Duodenal mucosa (tissue), 2 donors: ENCODE data around the gene RESF1.

Experiments used
- H3K27ac ChIP-seq: one replicate; pipeline ENCODE4 v1.7.0; 2013; ENCODE audit warnings: low read depth, low read length
- H3K27me3 ChIP-seq, 2 donors: one replicate each; pipeline ENCODE4 v1.7.0; 2013; ENCODE audit warnings: low read length in 2 of 2, control low read depth in 1 of 2; ENCODE audit not compliant: insufficient read depth in 2 of 2, control insufficient read depth in 1 of 2
- H3K36me3 ChIP-seq, 2 donors: one replicate each; pipeline ENCODE4 v1.7.0; 2013; ENCODE audit warnings: low read length in 2 of 2, control low read depth in 1 of 2; ENCODE audit not compliant: insufficient read depth in 2 of 2, control insufficient read depth in 1 of 2
- H3K4me1 ChIP-seq, 2 donors: one replicate each; pipeline ENCODE4 v1.7.0; 2013; ENCODE audit warnings: low read length in 2 of 2, control low read depth in 1 of 2; ENCODE audit not compliant: insufficient read depth in 2 of 2, control insufficient read depth in 1 of 2
- H3K4me3 ChIP-seq, 2 donors: one replicate each; pipeline ENCODE4 v1.7.0; 2013; ENCODE audit warnings: low read length in 2 of 2, low read depth in 1 of 2
- H3K9ac ChIP-seq, 2 donors: one replicate each; pipeline ENCODE4 v1.7.0; 2013; ENCODE audit warnings: low read length in 2 of 2, low read depth in 1 of 2
- H3K9me3 ChIP-seq, 2 donors: one replicate each; pipeline ENCODE4 v1.7.0; 2013; ENCODE audit warnings: low read length in 2 of 2, control low read depth in 1 of 2; ENCODE audit not compliant: control insufficient read depth in 1 of 2

Gene RESF1

DNA sequence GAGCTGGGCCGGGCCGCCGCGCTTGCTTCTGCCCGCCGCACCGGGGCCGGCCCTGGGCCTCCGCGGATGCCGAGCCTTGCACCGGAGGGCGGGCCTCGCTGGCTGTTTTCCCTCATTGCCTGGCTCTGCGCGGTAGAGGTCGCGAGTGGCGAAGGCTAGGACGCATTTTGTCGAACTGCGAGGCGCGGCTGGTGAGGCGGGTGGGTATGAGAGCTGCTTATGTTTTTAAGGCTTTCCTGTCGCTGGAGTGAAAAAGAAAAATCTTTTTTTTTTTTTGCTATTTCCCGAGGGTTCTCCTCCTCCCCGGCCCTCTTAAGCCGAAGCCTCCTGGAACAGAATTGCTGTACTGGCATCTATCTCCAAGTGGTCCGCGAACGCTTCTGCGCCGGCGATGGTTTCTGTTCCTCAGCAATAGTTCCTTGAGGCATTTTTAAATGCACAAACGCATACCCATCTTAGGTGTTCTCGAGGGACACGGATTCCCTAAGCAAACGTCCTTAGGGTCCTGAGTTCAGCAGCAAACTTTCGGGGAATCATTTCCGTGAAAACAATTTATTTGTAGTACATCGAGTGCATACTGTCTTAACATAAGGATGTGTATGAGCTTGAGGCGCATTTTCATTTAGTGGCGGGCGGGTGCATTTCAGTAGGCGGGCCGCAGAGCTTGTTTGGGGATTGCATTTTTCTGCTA is 631 bp downstream of the RESF1 start:
- H3K27me3 ChIP-seq: no peaks in the 10 kb centered on the region
- no peaks in the 10 kb centered on the region for H3K9me3 ChIP-seq
- H3K4me3 ChIP-seq: peak overlapping the region; percentile 87 to 97
- H3K27ac ChIP-seq: peak overlapping the region; percentile 81
- H3K4me1 ChIP-seq: peaks cover 23 to 26% of the 10 kb centered on the region in 2 donors
- H3K36me3 ChIP-seq: peaks cover 5 to 21% of the 10 kb centered on the region in 2 donors
- H3K9ac ChIP-seq: peak overlapping the region; percentile 82 to 84

DNA sequence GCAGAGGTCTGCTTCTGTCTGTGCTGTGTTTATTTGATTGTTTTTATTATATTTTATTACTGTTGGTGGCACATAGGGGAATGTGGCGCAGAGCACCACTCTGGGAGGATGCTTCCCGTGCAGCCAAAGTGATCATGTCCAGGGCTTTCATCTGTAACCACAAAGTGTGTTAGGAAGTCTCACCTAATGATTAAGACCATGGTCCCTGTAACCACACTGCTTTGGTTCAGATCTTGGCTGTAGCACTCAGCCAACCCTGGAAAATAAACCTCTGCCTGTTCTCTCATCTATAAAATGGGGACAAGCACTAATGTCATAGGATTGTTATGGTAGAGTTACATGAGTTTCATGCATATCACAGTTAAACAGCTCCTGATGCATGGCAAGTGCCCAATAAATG is 1.9 kb downstream of the RESF1 start:
- Histone ChIP-seq H3K4me1 (peaks cover 20 to 28% of the 10 kb centered on the region in 2 donors), H3K36me3 (peaks cover 5 to 27% of the 10 kb centered on the region in 2 donors), H3K27me3 (no peaks in the 10 kb centered on the region), H3K9me3 (no peaks in the 10 kb centered on the region), H3K4me3 (peak overlapping the region; percentile 87 to 97), H3K9ac (peak overlapping the region; percentile 82 to 84), H3K27ac (no peak overlapping the region)

DNA sequence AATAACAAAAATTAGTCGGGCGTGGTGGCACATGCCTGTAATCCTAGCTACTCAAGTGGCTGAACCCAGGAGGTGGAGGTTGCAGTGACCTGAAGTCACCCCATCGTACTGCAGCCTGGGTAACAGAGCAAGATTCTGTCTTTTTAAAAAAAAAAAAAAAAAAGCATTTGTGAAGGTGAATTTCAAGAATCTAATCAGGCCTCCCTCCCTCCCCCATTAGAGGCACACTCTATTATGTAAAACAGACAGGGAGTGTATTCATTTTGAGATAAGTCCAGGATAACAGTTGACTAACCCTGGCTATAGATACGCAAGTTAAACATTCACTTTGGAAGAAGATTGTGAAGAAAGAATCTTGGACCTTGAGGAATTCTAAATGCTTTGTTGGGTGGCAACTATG is 2.9 kb downstream of the RESF1 start:
- no peaks in the 10 kb centered on the region for H3K9me3 ChIP-seq
- no peak overlapping the region for H3K27ac ChIP-seq
- peaks cover 29 to 38% of the 10 kb centered on the region in 2 donors for H3K4me1 ChIP-seq
- peak overlapping the region in 1 of 2 donors; percentile 84 for H3K9ac ChIP-seq
- H3K4me3 ChIP-seq: peak overlapping the region in 1 of 2 donors; percentile 97
- H3K27me3 ChIP-seq: no peaks in the 10 kb centered on the region
- H3K36me3 ChIP-seq: peaks cover 5 to 27% of the 10 kb centered on the region in 2 donors

DNA sequence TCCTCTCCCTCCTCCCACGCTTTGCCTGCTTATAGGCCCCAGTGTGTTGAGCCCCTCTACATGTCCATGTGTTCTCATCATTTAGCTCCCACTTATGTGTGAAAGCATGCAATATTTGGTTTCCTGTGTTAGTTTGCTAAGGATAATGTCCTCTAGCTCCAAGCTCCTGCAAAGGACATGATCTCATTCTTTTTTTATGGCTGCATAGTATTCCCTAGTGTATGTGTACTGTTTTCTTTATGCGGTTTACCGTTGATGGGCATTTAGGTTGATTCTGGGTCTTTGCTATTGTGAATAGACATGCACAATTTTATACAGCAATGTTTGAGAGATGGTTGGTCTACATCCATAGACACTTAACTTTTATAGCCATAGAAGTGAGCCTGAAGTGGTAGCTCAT is 5.1 kb downstream of the RESF1 start:
- no peaks in the 10 kb centered on the region for H3K27me3 ChIP-seq
- no peak overlapping the region for H3K4me3 ChIP-seq
- H3K9ac ChIP-seq: no peak overlapping the region
- no peak overlapping the region for H3K27ac ChIP-seq
- peaks cover 6 to 33% of the 10 kb centered on the region in 2 donors for H3K36me3 ChIP-seq
- H3K4me1 ChIP-seq: peaks cover 32 to 35% of the 10 kb centered on the region in 2 donors
- H3K9me3 ChIP-seq: no peaks in the 10 kb centered on the region

DNA sequence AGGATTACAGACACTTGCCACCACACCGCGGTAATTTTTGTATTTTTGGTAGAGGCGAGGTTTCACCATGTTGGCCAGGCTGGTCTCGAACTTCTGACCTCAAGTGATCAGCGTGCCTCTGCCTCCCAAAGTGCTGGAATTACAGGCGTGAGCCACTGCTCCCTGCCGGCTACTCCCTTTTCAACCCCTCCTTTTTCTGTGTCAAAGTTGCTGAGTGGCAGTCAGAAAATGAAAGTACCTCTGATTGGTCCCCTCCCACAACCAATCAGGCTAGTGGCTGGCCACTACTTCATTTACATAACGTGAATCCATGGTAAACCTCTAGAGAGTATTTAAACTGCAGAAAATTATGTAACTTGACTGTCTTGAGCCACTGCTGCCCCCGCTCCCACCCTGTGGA is 5.9 kb downstream of the RESF1 start:
- Histone ChIP-seq H3K9ac (no peak overlapping the region), H3K27me3 (no peaks in the 10 kb centered on the region), H3K36me3 (peaks cover 12 to 36% of the 10 kb centered on the region in 2 donors), H3K4me3 (no peak overlapping the region), H3K4me1 (peaks cover 35% of the 10 kb centered on the region in 2 donors), H3K9me3 (no peaks in the 10 kb centered on the region), H3K27ac (no peak overlapping the region)

DNA sequence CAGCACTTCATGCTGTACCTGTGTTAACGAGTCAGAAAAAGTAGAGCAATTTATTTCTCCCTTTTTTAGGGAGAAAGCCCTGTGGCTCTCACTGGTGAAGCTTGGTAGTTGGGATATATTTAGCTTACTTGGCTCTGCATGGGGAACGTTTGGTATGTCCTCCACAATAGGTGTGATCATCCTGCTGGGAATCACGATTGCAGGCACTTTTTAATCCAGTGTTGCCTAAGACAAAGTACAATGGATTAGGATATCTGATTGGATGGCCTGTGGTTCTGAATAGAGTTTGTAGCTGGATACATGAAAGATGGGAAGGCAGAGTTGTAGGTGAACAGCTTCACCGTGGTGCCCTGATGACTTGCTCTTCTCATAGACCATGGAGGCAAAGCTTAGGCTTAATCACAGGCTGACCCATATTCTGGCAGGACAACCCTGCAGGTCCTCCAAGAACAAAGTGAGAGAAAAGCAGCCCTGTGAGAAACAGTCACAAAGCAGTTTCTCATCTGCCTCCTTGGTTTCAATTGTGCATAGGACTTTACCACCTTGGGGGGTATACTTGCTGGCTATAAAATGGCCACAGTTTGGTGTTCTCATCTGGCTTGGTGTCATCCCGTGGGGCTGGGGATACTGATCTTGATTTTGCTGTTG is 7.5 kb downstream of the RESF1 start:
- peaks cover 22 to 24% of the 10 kb centered on the region in 2 donors for H3K4me1 ChIP-seq
- H3K9me3 ChIP-seq: peaks cover 0 to 3% of the 10 kb centered on the region in 2 donors
- H3K4me3 ChIP-seq: peak overlapping the region; percentile 29 to 38
- no peaks in the 10 kb centered on the region for H3K27me3 ChIP-seq
- no peak overlapping the region for H3K9ac ChIP-seq
- H3K27ac ChIP-seq: no peak overlapping the region
- peaks cover 25 to 49% of the 10 kb centered on the region in 2 donors for H3K36me3 ChIP-seq

DNA sequence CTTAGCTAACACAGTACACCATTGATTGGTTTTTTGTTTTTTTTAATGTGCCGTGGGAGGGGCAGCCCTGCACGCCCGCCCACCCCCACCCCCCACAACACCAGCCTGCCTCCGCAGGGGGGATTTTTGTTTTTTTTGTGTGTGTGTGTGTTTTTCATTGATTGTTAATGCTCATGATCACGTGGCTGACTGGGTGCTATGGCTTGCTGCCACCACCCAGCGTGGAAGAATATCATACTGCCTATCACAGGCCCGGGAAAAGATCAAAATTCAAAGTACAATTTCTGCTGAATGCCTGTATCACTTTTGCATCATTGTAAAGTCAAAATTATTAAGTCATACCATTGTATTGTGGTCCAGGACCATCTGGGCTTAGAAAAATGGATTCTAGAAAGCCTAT is 8.3 kb downstream of the RESF1 start:
- H3K4me1 ChIP-seq: peaks cover 17 to 21% of the 10 kb centered on the region in 2 donors
- no peak overlapping the region for H3K9ac ChIP-seq
- H3K27me3 ChIP-seq: no peaks in the 10 kb centered on the region
- H3K9me3 ChIP-seq: peaks cover 0 to 7% of the 10 kb centered on the region in 2 donors
- peaks cover 30 to 52% of the 10 kb centered on the region in 2 donors for H3K36me3 ChIP-seq
- no peak overlapping the region for H3K27ac ChIP-seq
- H3K4me3 ChIP-seq: no peak overlapping the region

DNA sequence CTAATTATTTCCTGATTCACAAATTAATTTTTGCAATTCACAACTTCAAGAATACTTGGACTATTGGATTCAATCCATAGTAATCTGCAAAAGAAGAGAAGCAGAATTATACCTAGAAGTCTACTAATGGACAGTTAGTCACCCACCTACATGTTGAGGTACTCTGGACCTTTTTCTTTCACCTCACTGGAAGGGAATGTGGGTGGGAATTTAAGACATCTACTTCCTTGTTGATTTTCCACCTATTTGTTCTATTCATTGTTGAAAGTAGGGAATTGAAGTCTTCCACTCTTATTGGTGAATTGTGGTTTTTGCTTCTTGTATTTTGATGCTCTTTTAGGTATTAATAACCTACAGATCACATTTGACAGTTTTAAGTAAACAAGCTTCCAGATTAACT is 11.0 kb downstream of the RESF1 start:
- Histone ChIP-seq H3K4me3 (no peak overlapping the region), H3K4me1 (peaks cover 17 to 21% of the 10 kb centered on the region in 2 donors), H3K9me3 (peaks cover 0 to 7% of the 10 kb centered on the region in 2 donors), H3K9ac (no peak overlapping the region), H3K27me3 (no peaks in the 10 kb centered on the region), H3K27ac (no peak overlapping the region), H3K36me3 (peaks cover 43 to 53% of the 10 kb centered on the region in 2 donors)

DNA sequence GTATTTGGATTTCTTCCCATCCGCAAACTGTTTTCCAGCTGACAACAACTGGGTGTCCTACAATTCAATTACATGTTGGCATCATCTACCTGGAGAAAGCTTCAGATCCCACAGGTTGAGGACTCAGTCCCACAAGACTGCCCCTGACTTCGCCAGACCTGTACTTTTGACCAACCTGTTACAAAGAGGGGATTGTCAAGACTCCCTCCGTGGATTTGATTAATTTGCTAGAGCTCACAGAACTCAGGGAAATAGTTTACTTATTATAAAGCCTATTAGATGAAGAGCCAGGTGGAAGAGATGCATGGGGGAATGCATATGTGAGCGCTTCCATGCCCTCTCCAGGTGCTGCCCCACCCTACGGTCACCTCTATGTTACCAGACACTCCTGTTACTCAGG is 14.6 kb downstream of the RESF1 start:
- Histone ChIP-seq H3K36me3 (peaks cover 55 to 70% of the 10 kb centered on the region in 2 donors), H3K27ac (no peak overlapping the region), H3K9ac (no peak overlapping the region), H3K9me3 (peaks cover 3 to 19% of the 10 kb centered on the region in 2 donors), H3K4me3 (no peak overlapping the region), H3K27me3 (no peaks in the 10 kb centered on the region), H3K4me1 (peaks cover 0 to 4% of the 10 kb centered on the region in 2 donors)

DNA sequence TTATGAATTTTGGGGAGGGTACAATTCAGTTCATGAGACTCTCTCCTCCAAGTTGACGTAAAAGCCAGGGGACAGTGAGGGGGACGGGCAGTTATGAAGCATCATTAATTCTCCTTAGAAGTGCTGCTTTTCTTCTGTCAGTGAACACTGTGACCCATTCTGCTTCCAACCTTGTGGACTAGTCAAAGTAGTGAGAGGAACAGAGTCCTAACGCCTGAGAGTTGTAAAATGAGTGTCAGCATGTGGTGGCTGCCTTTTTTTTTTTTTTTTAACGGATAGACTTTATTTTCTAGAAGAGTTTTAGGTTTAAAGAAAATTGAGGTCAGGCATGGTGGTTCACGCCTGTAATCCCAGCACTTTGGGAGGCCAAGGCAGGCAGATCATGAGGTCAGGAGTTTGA is 15.5 kb downstream of the RESF1 start:
- peaks cover 57 to 71% of the 10 kb centered on the region in 2 donors for H3K36me3 ChIP-seq
- H3K9me3 ChIP-seq: peaks cover 5 to 19% of the 10 kb centered on the region in 2 donors

More for the DNA sequence above, 15.5 kb downstream of the RESF1 start:
- Histone ChIP-seq H3K4me3 (no peak overlapping the region), H3K27ac (no peak overlapping the region), H3K27me3 (no peaks in the 10 kb centered on the region), H3K9ac (no peak overlapping the region), H3K4me1 (no peaks in the 10 kb centered on the region)
